Heart left ventricle (tissue), 16 donors: ENCODE data around the gene ALPP. TPM values are rescaled to one million over a fixed set of nuclear protein-coding genes. Genes with fewer than 3 reads are reported as not detected.
"Not testable (repeated sequence)": the region's sequence is repeated elsewhere in the genome, so short reads cannot be mapped to it uniquely, and the experiment has no call there.

ENCODE experiments used
- ATAC-seq, 4 donors: fragments of 200-7000 bp; cut with Tn5 transposase; one replicate each; pipeline ENCODE4 v1.9.1; 2020 to 2022; ENCODE audit warnings: moderate library complexity in 4 of 4, mild to moderate bottlenecking in 3 of 4, moderate number of reproducible peaks in 1 of 4
- DNase-seq, 5 donors: peaks; one replicate each; pipeline ENCODE4 v3.0.0-alpha.2; 2020
- H3K27ac ChIP-seq, 12 donors: fragments of 200-600 bp; sonication (generic) in 4 of 12; one replicate each; pipeline versions ENCODE4 v1.5.0 to v1.8.0; 2016 to 2022; ENCODE audit warnings: mild to moderate bottlenecking in 2 of 12
- H3K27me3 ChIP-seq, 9 donors: fragments of 200-600 bp; sonication (generic) in 2 of 9; one replicate each; pipeline versions ENCODE4 v1.5.1 to v1.8.0; 2016 to 2022; ENCODE audit warnings: mild to moderate bottlenecking in 3 of 9
- H3K36me3 ChIP-seq, 9 donors: fragments of 200-600 bp; sonication (generic) in 2 of 9; one replicate each; pipeline versions ENCODE4 v1.5.0 to v1.8.0; 2018 to 2022; ENCODE audit warnings: mild to moderate bottlenecking in 2 of 9
- H3K4me1 ChIP-seq, 12 donors: fragments of 200-600 bp; sonication (generic) in 4 of 12; one replicate each; pipeline versions ENCODE4 v1.5.0 to v1.8.0; 2016 to 2022; ENCODE audit warnings: mild to moderate bottlenecking in 3 of 12
- H3K4me3 ChIP-seq, 12 donors: fragments of 200-600 bp; sonication (generic) in 4 of 12; one replicate each; pipeline versions ENCODE4 v1.5.0 to v1.8.0; 2017 to 2022; ENCODE audit warnings: mild to moderate bottlenecking in 9 of 12, moderate library complexity in 4 of 12
- H3K9me3 ChIP-seq, 12 donors: fragments of 200-600 bp; sonication (generic) in 4 of 12; one replicate each; pipeline versions ENCODE4 v1.5.0 to v1.8.0; 2016 to 2022; ENCODE audit warnings: mild to moderate bottlenecking in 1 of 12
- CTCF ChIP-seq, 12 donors: fragments of 200-600 bp; sonication (generic) in 4 of 12; IDR thresholded peaks; one replicate each; pipeline versions ENCODE4 v1.5.0 to v1.8.0; 2018 to 2022; ENCODE audit warnings: antibody characterized with exemption in 12 of 12, mild to moderate bottlenecking in 5 of 12
- POLR2A ChIP-seq, 2 donors: fragments of 450-650 bp; IDR thresholded peaks; one replicate each; pipeline ENCODE4 v1.6.1; 2017; ENCODE audit warnings: antibody characterized with exemption in 2 of 2, mild to moderate bottlenecking in 2 of 2, moderate library complexity in 2 of 2
- WGBS, 4 donors: extraction: QIAGEN DNeasy Blood & Tissue Kit in 2 of 4; methylation state at CpG; one replicate each; pipeline versions ENCODE4 v1.1.5 to v1.1.7; 2013 to 2018; 5-methylcytosine and 5-hydroxymethylcytosine counted together
- intact Hi-C, 10 donors: fragments of 100-400 bp; cut with DNase I; formaldehyde crosslinking; loops; one replicate each; pipeline versions ENCODE4 v1.11.1 to v1.14.2; 2022
- polyA plus RNA-seq, 2 donors: library from polyadenylated mRNA; stranded (reverse); fragments of 200-250 nt; gene quantifications; one replicate each; pipeline ENCODE4 v1.2.3, GENCODE V29; 2013
- total RNA-seq, 9 donors: library from RNA; depleted of rRNA in 2 of 9; stranded (reverse); fragments of >200 nt in 2 of 9; fragmentation: NEBNext Ultra II Directional in 3 of 9; extraction: Animal tissue kit (Norgen Biotek cat#: 25700) in 3 of 9; gene quantifications; one replicate each; pipeline versions ENCODE4 v1.1.0 to v1.2.4, GENCODE V29; 2016 to 2023
- donor health status: ischemic (EF 13 %, LVEDD 7.1; RV severe dilation, severe dysfunction).
- donor health status: healthy with polysubstance abuse.
- donor health status: DM: no; HTN: yes; CAD: no.
- donor health status: DM: no; HTN: no; CAD: no.
- donor health status: ischemic (EF 25% LVEDD 6.9; RV normal size, moderate dysfunction).
- donor health status: ischemic (EF 25% LVEDD 5.7; RV mildly dilated, moderate dysfunction).
- donor health status: healthy.
- donor health status: DM: yes; HTN: yes; CAD: no.
- donor health status: ischemic (EF 35%, LVEDD 5.7; RV mildly dilated, moderate dysfunction).
- donor health status: nonischemic (EF 11% LVEDD 7.7; RV severe dilation, severe dysfunction).
- donor health status: DM: yes; HTN: yes; CAD: no.
- donor health status: PGD.
- donor health status: ischemic (EF 29% LVEDD 5.4; RV normal size, mild dysfunction).
- donor health status: nonischemic (EF 23%, LVEDD 6.1; RV moderate dilation, normal function).

ALPP gene
- total and polyA plus RNA-seq, 11 donors = not detected

DNA sequence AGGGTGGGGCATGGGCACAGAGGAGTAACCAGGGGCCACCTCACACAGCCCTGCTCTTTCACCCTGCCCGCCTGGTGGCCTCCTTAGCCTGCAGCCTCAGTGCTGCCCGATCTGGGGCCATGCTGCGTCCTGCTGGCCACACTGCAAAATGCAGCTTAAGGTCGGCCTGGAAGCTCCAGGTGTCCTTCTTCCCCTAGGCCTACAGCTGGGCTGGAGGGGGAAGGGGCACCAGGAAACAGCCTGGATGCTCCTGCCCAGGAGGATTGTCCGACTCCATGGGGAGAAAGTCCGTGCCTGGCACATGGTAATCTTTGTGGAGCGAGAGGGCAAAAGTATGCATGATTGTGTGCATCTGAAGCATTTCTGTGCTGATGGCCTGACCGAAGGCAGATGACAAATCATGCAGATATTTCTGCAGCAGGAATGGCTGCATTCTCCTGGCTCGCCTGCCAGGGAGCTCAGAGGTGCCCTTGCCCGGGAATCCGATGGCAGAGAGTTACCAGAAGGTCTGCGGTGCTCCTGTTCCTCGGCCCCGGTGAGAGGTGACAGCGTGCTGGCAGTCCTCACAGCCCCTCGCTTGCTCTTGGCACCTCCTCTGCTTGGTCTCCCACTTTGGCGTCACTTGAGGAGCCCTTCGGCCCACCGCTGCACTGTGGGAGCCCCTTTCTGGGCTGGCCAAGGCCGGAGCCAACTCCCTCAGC is 12.8 kb upstream of the ALPP start:
- DNase-seq (peak in 1 of 5 donors; percentile 61), ATAC-seq (peak in 3 of 4 donors; percentile 50 to 72 (median 65))
- Histone ChIP-seq H3K36me3 (no peaks in the 10 kb centered on the region), H3K9me3 (no peaks in the 10 kb centered on the region), H3K4me3 (no peak overlapping the region), H3K27me3 (no peaks in the 10 kb centered on the region), H3K27ac (no peak overlapping the region), H3K4me1 (peaks cover 0 to 7% (median 0%) of the 10 kb centered on the region in 12 donors)
- TF ChIP-seq POLR2A (IDR thresholded peaks at IDR 0.05) (no peak), CTCF (IDR thresholded peaks at IDR 0.05) (peak in 4 of 12 donors; percentile 9 to 25 (median 14))
- intact Hi-C loops = no loop called here
- 56 to 78% (median 64%) methylated on average over 14 to 20 of the region's 20 CpGs for WGBS, 4 donors

- H3K4me3 ChIP-seq, H3K36me3 ChIP-seq, H3K27me3 ChIP-seq, intact Hi-C loops, H3K9me3 ChIP-seq, DNase-seq, ATAC-seq, H3K27ac ChIP-seq, H3K4me1 ChIP-seq: not testable (repeated sequence)
- WGBS, 4 donors = 80 to 95% (median 91%) methylated on average over 1 to 23 of the region's 23 CpGs
These were observed 12.1 kb upstream of the ALPP start for GRCh38 chr2:232366461-232366860.

GRCh38 chr2:232367016-232367415 is 11.5 kb upstream of the ALPP start:
- no peak for TF ChIP-seq CTCF (IDR thresholded peaks at IDR 0.05)
- no peak for TF ChIP-seq POLR2A (IDR thresholded peaks at IDR 0.05)
- Histone ChIP-seq H3K27ac (no peak overlapping the region), H3K4me1 (peaks cover 0 to 7% (median 0%) of the 10 kb centered on the region in 12 donors), H3K27me3 (no peaks in the 10 kb centered on the region), H3K9me3 (no peaks in the 10 kb centered on the region), H3K4me3 (no peak overlapping the region), H3K36me3 (no peaks in the 10 kb centered on the region)
- 73 to 93% (median 79%) methylated on average over 6 to 7 of the region's 7 CpGs for WGBS, 4 donors
- no peak for DNase-seq
- intact Hi-C loops = no loop called here
- no peak for ATAC-seq

- ATAC-seq = no peak
- no peak overlapping the region for H3K4me3 ChIP-seq
- H3K4me1 ChIP-seq = peaks cover 0 to 7% (median 0%) of the 10 kb centered on the region in 12 donors
- H3K27me3 ChIP-seq = no peaks in the 10 kb centered on the region
- no peak for DNase-seq
- intact Hi-C loops = no loop called here
- WGBS, 4 donors = 74 to 86% (median 79%) methylated on average over 7 to 13 of the region's 13 CpGs
- TF ChIP-seq POLR2A (IDR thresholded peaks at IDR 0.05) (no peak), CTCF (IDR thresholded peaks at IDR 0.05) (no peak)
- H3K9me3 ChIP-seq = no peaks in the 10 kb centered on the region
- H3K36me3 ChIP-seq = no peaks in the 10 kb centered on the region
- no peak overlapping the region for H3K27ac ChIP-seq
These were observed 10.8 kb upstream of the ALPP start for GRCh38 chr2:232367591-232368233.
